LNCaP clone FGC (cell line): ENCODE results near the gene ATP8A1.

ENCODE experiments used
- DNase-seq: peaks from one replicate; pipeline ENCODE4 v3.0.0-alpha.2; 2011; ENCODE audit warnings: low read depth
- H3K4me3 ChIP-seq: 2 replicates; pipeline ENCODE4 v1.5.1; 2011; ENCODE audit warnings: mild to moderate bottlenecking, low read depth, low read length, control low read depth
- CTCF ChIP-seq: IDR thresholded peaks from 2 replicates; pipeline ENCODE4 v1.5.1; 2012; ENCODE audit warnings: mild to moderate bottlenecking; ENCODE audit not compliant: control insufficient read depth, insufficient read depth; ENCODE audit errors: extremely low read depth

The ATP8A1 gene

DNA sequence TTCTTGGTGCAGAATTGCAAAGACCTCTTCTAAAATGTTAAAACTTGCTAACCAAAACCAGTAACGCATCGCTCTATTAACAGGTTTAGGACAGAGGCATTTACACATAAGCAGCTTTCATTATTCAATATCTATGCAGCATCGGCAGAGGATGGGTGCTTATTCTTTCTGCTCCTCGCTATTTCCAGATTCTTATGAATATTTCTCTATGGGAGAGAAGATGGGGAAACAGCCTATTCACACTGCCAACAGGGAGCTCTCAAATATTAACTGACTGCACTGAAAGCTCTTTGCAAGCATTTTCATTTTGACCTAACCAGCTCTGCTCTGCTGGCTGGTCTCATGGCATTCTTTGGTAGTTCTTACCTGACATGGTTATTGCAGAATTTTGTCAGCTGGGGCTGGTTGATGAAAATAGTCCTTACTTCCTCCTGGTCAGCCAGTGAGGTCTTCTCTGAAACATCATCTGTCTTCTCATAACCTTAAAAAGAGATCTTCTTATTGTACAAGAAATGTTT, 30.2 kb downstream of the ATP8A1 start:
- no peak for DNase-seq
- no peak for TF ChIP-seq CTCF
- H3K4me3 ChIP-seq, result no peak overlapping the region

DNA sequence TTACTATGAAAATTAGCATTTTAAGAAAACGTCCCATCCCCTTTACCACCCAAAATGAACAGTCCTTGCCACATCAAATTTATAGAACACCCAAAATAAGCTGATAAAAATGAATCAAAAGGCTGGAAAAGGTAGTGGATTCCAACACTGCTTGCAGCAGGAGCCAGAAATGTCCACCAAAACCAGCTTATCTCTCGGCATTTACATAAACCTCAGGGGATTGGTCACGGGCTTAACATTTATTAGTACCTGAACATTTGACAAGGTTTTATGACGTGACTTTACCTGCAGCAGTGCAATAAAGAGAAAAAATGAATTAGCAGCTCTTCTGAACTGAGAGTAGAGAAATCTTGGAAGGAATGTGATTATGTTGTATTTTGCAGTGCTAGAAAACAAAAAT, 31.6 kb downstream of the ATP8A1 start:
- peak; percentile 15 for DNase-seq
- no peak for TF ChIP-seq CTCF
- H3K4me3 ChIP-seq, result no peak overlapping the region

- no peak overlapping the region for H3K4me3 ChIP-seq
- no peak for TF ChIP-seq CTCF
- DNase-seq, result no peak
These were observed 32.4 kb downstream of the ATP8A1 start for GRCh38 chr4:42624551-42624950.

- DNase-seq, result no peak
- H3K4me3 ChIP-seq, result no peak overlapping the region
- no peak for TF ChIP-seq CTCF
These were observed 38.9 kb downstream of the ATP8A1 start for GRCh38 chr4:42618023-42618422.

DNA sequence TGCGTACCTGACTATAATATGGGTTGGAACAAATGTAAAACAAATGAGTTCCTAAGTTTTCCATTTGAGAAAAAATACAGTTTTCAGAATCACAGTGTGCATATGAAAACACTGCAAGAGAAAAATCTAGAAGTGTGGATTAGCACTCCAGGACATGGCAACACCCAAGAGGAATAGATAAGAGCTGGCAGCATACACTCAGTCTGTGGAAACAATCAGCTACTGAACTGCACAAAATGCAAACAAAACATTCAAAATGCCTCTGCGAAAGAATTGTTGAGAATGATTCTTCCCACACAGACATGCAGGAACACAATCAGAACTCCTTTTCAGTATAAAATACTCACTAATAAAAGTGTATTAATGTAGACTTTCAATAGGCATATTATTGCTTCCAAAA, 39.9 kb downstream of the ATP8A1 start:
- TF ChIP-seq CTCF, result no peak
- no peak overlapping the region for H3K4me3 ChIP-seq
- no peak for DNase-seq

DNA sequence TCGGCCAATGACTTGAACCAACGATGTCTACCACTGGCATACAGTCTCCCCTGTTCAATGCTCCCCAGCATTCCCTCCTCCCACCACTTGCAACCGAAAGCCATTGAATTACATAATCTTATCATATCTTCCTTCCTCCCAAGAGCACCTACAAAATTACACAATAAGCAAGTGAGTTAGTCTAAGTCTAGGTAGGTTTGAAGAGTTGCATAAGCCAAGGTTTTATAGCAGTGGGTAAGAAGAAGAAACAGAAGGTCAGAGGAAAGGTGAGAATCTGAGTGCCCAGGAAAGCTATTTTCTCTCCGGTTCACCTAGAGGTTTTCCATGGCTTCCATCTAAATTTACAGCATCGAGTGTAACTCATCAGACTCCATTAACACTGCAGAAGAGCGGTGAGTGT, 40.3 kb downstream of the ATP8A1 start:
- no peak for DNase-seq
- no peak overlapping the region for H3K4me3 ChIP-seq
- TF ChIP-seq CTCF, result no peak

GRCh38 chr4:42615131-42615763, 41.7 kb downstream of the ATP8A1 start:
- no peak overlapping the region for H3K4me3 ChIP-seq
- no peak for DNase-seq

More at GRCh38 chr4:42615131-42615763, 41.7 kb downstream of the ATP8A1 start:
- TF ChIP-seq CTCF, result no peak
